Measurements from ENCODE around the gene COL24A1. TPM values are rescaled to one million over a fixed set of nuclear protein-coding genes. Genes with fewer than 3 reads are reported as not detected.

Gene COL24A1
- total RNA-seq, 1 experiment from 2014 or later, result not detected

DNA sequence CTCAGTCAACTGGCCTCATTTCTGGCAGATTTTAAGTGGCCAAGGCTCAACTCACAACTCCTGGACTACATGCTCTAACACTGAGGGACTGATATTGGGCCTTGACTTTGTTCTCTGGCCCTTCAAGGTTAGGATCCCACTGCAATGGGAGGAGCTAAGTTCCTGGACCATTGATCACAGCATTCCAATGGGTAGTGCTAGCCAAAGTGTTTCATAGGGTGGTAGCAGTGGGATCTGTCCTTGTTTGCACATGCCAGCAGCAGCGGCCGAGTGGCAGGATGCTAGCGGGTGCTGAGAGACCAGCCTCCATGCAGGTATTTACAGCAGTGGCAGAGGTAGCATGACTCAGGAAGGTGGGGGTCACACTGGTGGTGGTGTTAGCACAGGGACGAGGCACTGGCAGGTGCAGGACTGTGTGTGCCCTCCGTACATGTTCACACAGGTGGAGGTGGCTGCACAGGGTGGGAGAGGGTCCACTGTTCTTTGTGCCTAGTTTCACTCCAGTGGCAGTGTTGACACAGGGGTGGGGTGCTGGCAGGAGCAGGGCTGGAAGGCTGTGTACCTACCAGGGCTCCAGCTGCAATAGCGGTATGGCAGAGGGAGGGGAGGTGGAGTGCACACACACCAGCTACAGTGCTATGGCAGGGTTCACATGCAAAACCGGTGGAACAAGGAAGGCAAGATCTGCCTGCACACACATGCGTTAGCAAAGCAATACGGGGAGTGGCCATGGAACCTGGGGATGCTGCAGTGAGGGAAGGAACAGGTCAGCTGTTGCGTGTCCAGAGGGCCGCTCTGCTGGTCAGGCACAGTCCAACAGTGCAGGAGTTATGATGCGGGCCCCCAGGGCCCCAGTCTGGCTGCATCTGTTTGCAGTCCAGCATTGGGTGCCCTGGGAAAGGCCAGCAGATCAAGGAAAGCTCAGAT, 51.7 kb downstream of the COL24A1 start:
- no TSS peak for BruUV-seq (replicated peaks)
- peaks cover 47% of the 10 kb centered on the region for H3K27me3 Mint-ChIP-seq (ENCODE audit: insufficient read depth, unreplicated experiment)
- TF ChIP-seq, protein P1, sequence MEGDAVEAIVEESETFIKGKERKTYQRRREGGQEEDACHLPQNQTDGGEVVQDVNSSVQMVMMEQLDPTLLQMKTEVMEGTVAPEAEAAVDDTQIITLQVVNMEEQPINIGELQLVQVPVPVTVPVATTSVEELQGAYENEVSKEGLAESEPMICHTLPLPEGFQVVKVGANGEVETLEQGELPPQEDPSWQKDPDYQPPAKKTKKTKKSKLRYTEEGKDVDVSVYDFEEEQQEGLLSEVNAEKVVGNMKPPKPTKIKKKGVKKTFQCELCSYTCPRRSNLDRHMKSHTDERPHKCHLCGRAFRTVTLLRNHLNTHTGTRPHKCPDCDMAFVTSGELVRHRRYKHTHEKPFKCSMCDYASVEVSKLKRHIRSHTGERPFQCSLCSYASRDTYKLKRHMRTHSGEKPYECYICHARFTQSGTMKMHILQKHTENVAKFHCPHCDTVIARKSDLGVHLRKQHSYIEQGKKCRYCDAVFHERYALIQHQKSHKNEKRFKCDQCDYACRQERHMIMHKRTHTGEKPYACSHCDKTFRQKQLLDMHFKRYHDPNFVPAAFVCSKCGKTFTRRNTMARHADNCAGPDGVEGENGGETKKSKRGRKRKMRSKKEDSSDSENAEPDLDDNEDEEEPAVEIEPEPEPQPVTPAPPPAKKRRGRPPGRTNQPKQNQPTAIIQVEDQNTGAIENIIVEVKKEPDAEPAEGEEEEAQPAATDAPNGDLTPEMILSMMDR (IDR thresholded peaks at IDR 0.05; ENCODE audit: unreplicated experiment), result no peak
- H3K36me3 Mint-ChIP-seq (ENCODE audit: insufficient read depth, unreplicated experiment), result no peaks in the 10 kb centered on the region
- no peaks in the 10 kb centered on the region for H3K9me3 Mint-ChIP-seq (ENCODE audit: unreplicated experiment)
- no peak for DNase-seq (ENCODE audit: unreplicated experiment)
- H3K27ac Mint-ChIP-seq (ENCODE audit: low read depth, unreplicated experiment), result no peak overlapping the region
- intact Hi-C loops (cut with micrococcal nuclease), result no loop called here
- H3K4me3 Mint-ChIP-seq (ENCODE audit: unreplicated experiment), result no peak overlapping the region
- POLR2A ChIA-PET, result interaction anchor here (0.6 to 0.9 kb wide), 2 partner anchors 15 to 27 kb away, joined by 3 read pairs; no protein-coding TSS in a partner anchor
- H3K4me1 Mint-ChIP-seq (ENCODE audit: insufficient read depth, unreplicated experiment), result no peaks in the 10 kb centered on the region
- CTCF ChIA-PET, result interaction anchor here (1.9 kb wide), 1 partner anchor 9 kb away, joined by 7 read pairs; no protein-coding TSS in a partner anchor

- DNase-seq (ENCODE audit: unreplicated experiment), result no peak
- POLR2A ChIA-PET, result no interaction called here
- no peak overlapping the region for H3K27ac Mint-ChIP-seq (ENCODE audit: low read depth, unreplicated experiment)
- H3K36me3 Mint-ChIP-seq (ENCODE audit: insufficient read depth, unreplicated experiment), result no peaks in the 10 kb centered on the region
- CTCF ChIA-PET, result interaction anchor here (0.6 kb wide), 1 partner anchor 384 kb away, joined by 5 read pairs; no protein-coding TSS in a partner anchor
- intact Hi-C loops (cut with micrococcal nuclease), result no loop called here
- BruUV-seq (replicated peaks), result no TSS peak
- H3K4me1 Mint-ChIP-seq (ENCODE audit: insufficient read depth, unreplicated experiment), result no peaks in the 10 kb centered on the region
- TF ChIP-seq, protein P1 (IDR thresholded peaks at IDR 0.05; ENCODE audit: unreplicated experiment), result no peak
- H3K4me3 Mint-ChIP-seq (ENCODE audit: unreplicated experiment), result no peak overlapping the region
- H3K27me3 Mint-ChIP-seq (ENCODE audit: insufficient read depth, unreplicated experiment), result peaks cover 68% of the 10 kb centered on the region
- no peaks in the 10 kb centered on the region for H3K9me3 Mint-ChIP-seq (ENCODE audit: unreplicated experiment)
Measured at GRCh38 chr1:86101616-86102015, 55.0 kb downstream of the COL24A1 start.

DNA sequence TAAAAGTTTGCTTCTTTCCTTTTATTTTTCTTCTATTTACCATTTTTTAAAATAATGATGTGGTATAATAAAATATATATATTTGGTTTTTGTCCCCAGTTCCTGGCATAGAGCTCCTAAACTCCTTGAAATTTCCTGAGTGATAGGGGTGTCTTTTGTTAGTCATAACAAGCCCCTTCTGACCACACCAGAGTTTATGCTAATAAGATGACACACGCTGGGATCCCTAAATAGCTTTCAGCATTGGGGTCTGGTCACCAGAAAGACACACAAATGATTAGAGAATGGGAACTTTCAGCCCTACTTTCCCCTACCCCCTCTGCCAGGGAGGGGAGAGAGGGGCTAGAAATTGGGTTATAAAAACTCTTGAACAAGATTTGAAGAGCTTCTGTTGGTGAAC, 56.2 kb downstream of the COL24A1 start:
- H3K36me3 Mint-ChIP-seq (ENCODE audit: insufficient read depth, unreplicated experiment), result no peaks in the 10 kb centered on the region
- no peak overlapping the region for H3K4me3 Mint-ChIP-seq (ENCODE audit: unreplicated experiment)
- POLR2A ChIA-PET, result no interaction called here
- CTCF ChIA-PET, result interaction anchor here (1.1 kb wide), 1 partner anchor 11 kb away, joined by 3 read pairs; no protein-coding TSS in a partner anchor
- no peak for DNase-seq (ENCODE audit: unreplicated experiment)
- H3K4me1 Mint-ChIP-seq (ENCODE audit: insufficient read depth, unreplicated experiment), result no peaks in the 10 kb centered on the region
- peaks cover 75% of the 10 kb centered on the region for H3K27me3 Mint-ChIP-seq (ENCODE audit: insufficient read depth, unreplicated experiment)
- no peaks in the 10 kb centered on the region for H3K9me3 Mint-ChIP-seq (ENCODE audit: unreplicated experiment)
- BruUV-seq (replicated peaks), result no TSS peak
- intact Hi-C loops (cut with micrococcal nuclease), result no loop called here
- TF ChIP-seq, protein P1 (IDR thresholded peaks at IDR 0.05; ENCODE audit: unreplicated experiment), result no peak
- H3K27ac Mint-ChIP-seq (ENCODE audit: low read depth, unreplicated experiment), result no peak overlapping the region

GRCh38 chr1:86089765-86090164, 66.8 kb downstream of the COL24A1 start:
- Mint-ChIP-seq H3K27ac (ENCODE audit: low read depth, unreplicated experiment) (no peak overlapping the region), H3K4me1 (ENCODE audit: insufficient read depth, unreplicated experiment) (no peaks in the 10 kb centered on the region), H3K4me3 (ENCODE audit: unreplicated experiment) (no peak overlapping the region), H3K27me3 (ENCODE audit: insufficient read depth, unreplicated experiment) (peaks cover 11% of the 10 kb centered on the region), H3K9me3 (ENCODE audit: unreplicated experiment) (no peaks in the 10 kb centered on the region), H3K36me3 (ENCODE audit: insufficient read depth, unreplicated experiment) (no peaks in the 10 kb centered on the region)
- no TSS peak for BruUV-seq (replicated peaks)
- ChIA-PET CTCF (interaction anchor here (1.1 kb wide), 1 partner anchor 11 kb away, joined by 3 read pairs; no protein-coding TSS in a partner anchor), POLR2A (interaction anchor here (0.7 to 0.8 kb wide), 2 partner anchors 16 to 191 kb away, joined by 3 read pairs; no protein-coding TSS in a partner anchor)
- no peak for DNase-seq (ENCODE audit: unreplicated experiment)
- TF ChIP-seq, protein P1 (IDR thresholded peaks at IDR 0.05; ENCODE audit: unreplicated experiment), result no peak
- intact Hi-C loops (cut with micrococcal nuclease), result no loop called here

Data from MCF 10A (cell line).